HG03432 (cell line): ENCODE results near the gene TTBK1.

Source experiments
- ATAC-seq: cut with Tn5 transposase; IDR thresholded peaks from one replicate; pipeline ENCODE4 v1.9.1; 2021; ENCODE audit warnings: mild to moderate bottlenecking, moderate library complexity; ENCODE audit not compliant: unreplicated experiment

TTBK1 gene

GRCh38 chr6:43269273-43270007 lies 26.2 kb downstream of the TTBK1 start:
- no peak for ATAC-seq

- no peak for ATAC-seq
Observed at GRCh38 chr6:43271103-43271815, 28.0 kb downstream of the TTBK1 start.

GRCh38 chr6:43271944-43272343 lies 28.7 kb downstream of the TTBK1 start:
- ATAC-seq: no peak

- no peak for ATAC-seq
Observed at GRCh38 chr6:43273707-43274106, 30.4 kb downstream of the TTBK1 start.

GRCh38 chr6:43274127-43274915 lies 31.0 kb downstream of the TTBK1 start:
- no peak for ATAC-seq

- ATAC-seq: no peak
Observed at GRCh38 chr6:43274916-43275597, 31.8 kb downstream of the TTBK1 start.

GRCh38 chr6:43275801-43276576 lies 32.7 kb downstream of the TTBK1 start:
- ATAC-seq: no peak

GRCh38 chr6:43276577-43277305 lies 33.5 kb downstream of the TTBK1 start:
- no peak for ATAC-seq

- no peak for ATAC-seq
Observed at GRCh38 chr6:43277306-43277642, 34.0 kb downstream of the TTBK1 start.

- ATAC-seq: no peak
Observed at GRCh38 chr6:43277643-43278523, 34.6 kb downstream of the TTBK1 start.

- ATAC-seq: no peak
Observed at GRCh38 chr6:43278524-43279078, 35.3 kb downstream of the TTBK1 start.

GRCh38 chr6:43280234-43280633 lies 37.0 kb downstream of the TTBK1 start:
- ATAC-seq: no peak

GRCh38 chr6:43282060-43282459 lies 38.8 kb downstream of the TTBK1 start:
- no peak for ATAC-seq

GRCh38 chr6:43282636-43283513 lies 39.6 kb downstream of the TTBK1 start:
- ATAC-seq: no peak

GRCh38 chr6:43283514-43283901 lies 40.2 kb downstream of the TTBK1 start:
- no peak for ATAC-seq

GRCh38 chr6:43283905-43284304 lies 40.6 kb downstream of the TTBK1 start:
- no peak for ATAC-seq

GRCh38 chr6:43284991-43285781 lies 41.9 kb downstream of the TTBK1 start:
- no peak for ATAC-seq
